ENCODE data around the gene ARHGAP15. TPM values are rescaled to one million over a fixed set of nuclear protein-coding genes. Genes with fewer than 3 reads are reported as not detected.

Gene ARHGAP15
- total RNA-seq, 1 experiment from 2014 or later = not detected

GRCh38 chr2:143375384-143375880 lies 246.2 kb downstream of the ARHGAP15 start:
- H3K9me3 ChIP-seq = no peaks in the 10 kb centered on the region
- H3K4me3 ChIP-seq = no peak overlapping the region
- H3K36me3 ChIP-seq = no peaks in the 10 kb centered on the region
- no peak for DNase-seq
- H3K27me3 ChIP-seq = no peaks in the 10 kb centered on the region; the same call in 1 of the 2 replicates

- H3K9me3 ChIP-seq = no peaks in the 10 kb centered on the region
- no peaks in the 10 kb centered on the region; the same call in 1 of the 2 replicates for H3K27me3 ChIP-seq
- no peaks in the 10 kb centered on the region for H3K36me3 ChIP-seq
- no peak overlapping the region for H3K4me3 ChIP-seq
- no peak for DNase-seq
Measured at GRCh38 chr2:143378996-143379395, 249.8 kb downstream of the ARHGAP15 start.

DNA sequence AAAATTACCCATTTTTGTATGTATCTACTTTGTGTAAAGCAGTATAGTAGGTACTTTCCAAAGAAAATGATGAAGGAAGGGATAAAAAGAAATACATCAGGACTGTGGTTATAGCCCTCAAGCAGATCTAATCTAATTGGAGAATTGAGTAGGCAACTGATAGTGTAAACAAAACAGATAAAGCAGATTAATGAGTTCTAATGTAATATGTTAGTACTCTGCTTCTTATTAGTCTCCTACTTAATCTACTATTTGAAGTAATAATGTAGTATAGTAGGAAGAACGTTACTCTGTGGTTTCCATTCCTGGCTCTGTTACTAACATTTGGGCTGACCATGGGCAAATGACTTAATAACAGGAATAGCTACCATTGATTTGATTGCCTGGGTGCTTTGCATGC lies 250.7 kb downstream of the ARHGAP15 start:
- H3K4me3 ChIP-seq = no peak overlapping the region
- DNase-seq = no peak

GRCh38 chr2:143382573-143382972 lies 253.4 kb downstream of the ARHGAP15 start:
- H3K36me3 ChIP-seq = no peaks in the 10 kb centered on the region
- H3K27me3 ChIP-seq = no peaks in the 10 kb centered on the region; the same call in 1 of the 2 replicates
- no peak overlapping the region for H3K4me3 ChIP-seq
- no peak for DNase-seq
- no peaks in the 10 kb centered on the region for H3K9me3 ChIP-seq

More for the DNA sequence above, 250.7 kb downstream of the ARHGAP15 start:
- H3K36me3 ChIP-seq = no peaks in the 10 kb centered on the region
- H3K9me3 ChIP-seq = no peaks in the 10 kb centered on the region
- no peaks in the 10 kb centered on the region; the same call in 1 of the 2 replicates for H3K27me3 ChIP-seq

- DNase-seq = no peak
- Histone ChIP-seq H3K27me3 (no peaks in the 10 kb centered on the region), H3K9me3 (no peaks in the 10 kb centered on the region), H3K4me3 (no peak overlapping the region), H3K36me3 (no peaks in the 10 kb centered on the region)
Measured at GRCh38 chr2:143383016-143383415, 253.8 kb downstream of the ARHGAP15 start.

DNA sequence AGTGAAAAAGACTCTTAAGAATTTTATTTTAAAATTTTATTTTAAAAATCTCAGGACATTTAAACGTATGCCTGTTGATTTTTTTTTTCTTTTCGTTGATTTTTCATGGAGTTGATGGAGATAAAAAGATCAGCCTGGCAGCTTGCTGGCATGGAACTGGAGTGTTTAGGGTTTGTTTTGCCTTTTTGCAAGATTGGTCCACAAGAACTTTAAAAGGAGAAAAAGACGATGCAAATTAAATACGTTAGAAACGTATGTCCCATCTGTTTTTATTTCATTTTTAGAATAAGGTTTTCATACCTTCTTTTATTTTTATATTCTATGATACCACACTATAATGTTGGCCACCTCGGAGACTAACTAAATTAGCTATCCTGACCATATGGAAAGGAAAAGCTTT lies 254.9 kb downstream of the ARHGAP15 start:
- DNase-seq = no peak
- Histone ChIP-seq H3K4me3 (no peak overlapping the region), H3K27me3 (no peaks in the 10 kb centered on the region), H3K9me3 (no peaks in the 10 kb centered on the region), H3K36me3 (no peaks in the 10 kb centered on the region)

DNA sequence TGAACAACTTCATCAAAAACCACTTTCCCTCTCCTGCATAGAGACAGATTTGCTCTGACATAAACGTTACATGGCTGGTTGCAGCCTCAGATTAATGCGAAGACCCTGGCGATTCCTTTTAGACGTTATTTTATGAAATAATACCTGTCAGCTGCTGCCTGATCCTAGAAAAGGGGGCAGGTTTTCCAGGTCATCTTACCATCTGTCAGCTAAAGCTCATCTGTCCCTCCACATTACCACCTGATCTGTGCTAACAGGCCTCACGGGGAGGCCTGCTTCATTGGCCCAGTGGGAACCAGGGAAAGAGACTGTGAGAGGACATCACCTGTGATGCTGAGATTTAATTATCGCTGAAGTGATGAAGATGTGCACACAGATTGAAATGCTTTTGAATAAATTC lies 261.0 kb downstream of the ARHGAP15 start:
- no peak for DNase-seq
- H3K4me3 ChIP-seq = no peak overlapping the region
- no peaks in the 10 kb centered on the region for H3K27me3 ChIP-seq
- H3K36me3 ChIP-seq = no peaks in the 10 kb centered on the region
- H3K9me3 ChIP-seq = no peaks in the 10 kb centered on the region

- H3K9me3 ChIP-seq = no peaks in the 10 kb centered on the region
- H3K4me3 ChIP-seq = no peak overlapping the region
- H3K27me3 ChIP-seq = no peaks in the 10 kb centered on the region
- DNase-seq = no peak
- no peaks in the 10 kb centered on the region for H3K36me3 ChIP-seq
Measured at GRCh38 chr2:143392358-143392757, 263.1 kb downstream of the ARHGAP15 start.

- no peaks in the 10 kb centered on the region for H3K36me3 ChIP-seq
- H3K4me3 ChIP-seq = no peak overlapping the region
- H3K27me3 ChIP-seq = no peaks in the 10 kb centered on the region
- H3K9me3 ChIP-seq = no peaks in the 10 kb centered on the region
- no peak for DNase-seq
Measured at GRCh38 chr2:143394062-143394461, 264.8 kb downstream of the ARHGAP15 start.

DNA sequence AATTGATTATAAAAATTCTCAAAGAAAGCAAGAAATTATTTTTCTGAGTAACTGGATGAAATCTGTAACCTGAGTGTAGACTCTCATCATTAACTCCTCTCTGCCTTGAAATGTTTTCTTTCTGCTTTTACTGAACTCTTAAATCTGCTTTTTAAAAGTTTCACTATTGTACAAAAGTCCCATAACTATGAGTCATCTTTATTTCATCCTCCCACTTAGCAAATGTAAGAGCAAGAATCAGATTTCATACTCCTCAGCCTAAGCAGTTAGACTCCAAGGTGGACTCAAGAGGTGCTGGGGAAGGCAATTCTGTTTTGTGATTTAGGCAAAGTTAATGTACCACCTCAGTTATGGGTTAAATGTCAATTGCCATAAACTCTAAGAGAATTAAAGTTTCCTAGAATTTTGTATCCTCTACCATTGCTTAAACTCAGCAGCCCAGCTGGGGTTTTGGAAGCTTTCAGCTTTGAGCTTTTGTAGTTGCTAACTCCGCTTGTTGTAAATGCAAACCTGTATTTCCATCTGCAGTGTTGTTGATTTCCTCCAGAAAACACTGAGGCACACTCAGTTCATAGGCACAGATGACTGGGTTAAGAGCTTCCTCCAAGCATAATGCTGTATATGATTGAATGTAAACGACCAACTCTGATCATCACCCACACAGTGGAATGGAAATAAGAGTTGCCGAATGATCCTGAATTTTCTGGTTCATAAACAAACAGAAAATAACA lies 268.8 kb downstream of the ARHGAP15 start:
- Histone ChIP-seq H3K4me3 (no peak overlapping the region), H3K27me3 (no peaks in the 10 kb centered on the region), H3K36me3 (no peaks in the 10 kb centered on the region), H3K9me3 (no peaks in the 10 kb centered on the region)
- DNase-seq = no peak

GRCh38 chr2:143398781-143399180 lies 269.6 kb downstream of the ARHGAP15 start:
- DNase-seq = no peak
- Histone ChIP-seq H3K36me3 (no peaks in the 10 kb centered on the region), H3K4me3 (no peak overlapping the region), H3K9me3 (no peaks in the 10 kb centered on the region), H3K27me3 (no peaks in the 10 kb centered on the region)

- no peak overlapping the region for H3K4me3 ChIP-seq
Measured at GRCh38 chr2:143399631-143400069, 270.4 kb downstream of the ARHGAP15 start.

GRCh38 chr2:143401861-143402260 lies 272.6 kb downstream of the ARHGAP15 start:
- no peak overlapping the region for H3K4me3 ChIP-seq
- H3K36me3 ChIP-seq = no peaks in the 10 kb centered on the region
- no peak for DNase-seq
- H3K9me3 ChIP-seq = no peaks in the 10 kb centered on the region
- H3K27me3 ChIP-seq = no peaks in the 10 kb centered on the region

More at GRCh38 chr2:143399631-143400069, 270.4 kb downstream of the ARHGAP15 start:
- no peak for DNase-seq
- Histone ChIP-seq H3K9me3 (no peaks in the 10 kb centered on the region), H3K27me3 (no peaks in the 10 kb centered on the region), H3K36me3 (no peaks in the 10 kb centered on the region)

DNA sequence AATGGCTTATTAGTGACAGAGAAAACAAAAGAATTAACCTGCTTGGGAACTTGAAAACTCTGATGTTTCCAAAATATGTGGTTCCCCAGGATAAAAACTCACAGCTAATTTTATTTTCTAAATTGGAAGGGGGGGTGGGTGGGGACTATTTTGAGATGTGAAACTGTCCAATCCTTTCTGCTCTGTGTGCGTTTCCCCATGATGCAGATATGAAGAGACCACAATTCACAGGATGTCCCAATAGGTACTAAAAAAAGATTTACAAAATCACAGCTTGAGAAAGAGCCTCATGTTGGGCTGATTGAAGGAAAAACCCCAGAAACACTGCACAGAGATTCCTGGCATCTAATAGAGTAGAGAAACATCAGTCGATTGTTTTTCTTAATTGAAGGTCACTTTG lies 273.2 kb downstream of the ARHGAP15 start:
- no peak for DNase-seq
- Histone ChIP-seq H3K4me3 (no peak overlapping the region), H3K27me3 (no peaks in the 10 kb centered on the region), H3K36me3 (no peaks in the 10 kb centered on the region), H3K9me3 (no peaks in the 10 kb centered on the region)

DNA sequence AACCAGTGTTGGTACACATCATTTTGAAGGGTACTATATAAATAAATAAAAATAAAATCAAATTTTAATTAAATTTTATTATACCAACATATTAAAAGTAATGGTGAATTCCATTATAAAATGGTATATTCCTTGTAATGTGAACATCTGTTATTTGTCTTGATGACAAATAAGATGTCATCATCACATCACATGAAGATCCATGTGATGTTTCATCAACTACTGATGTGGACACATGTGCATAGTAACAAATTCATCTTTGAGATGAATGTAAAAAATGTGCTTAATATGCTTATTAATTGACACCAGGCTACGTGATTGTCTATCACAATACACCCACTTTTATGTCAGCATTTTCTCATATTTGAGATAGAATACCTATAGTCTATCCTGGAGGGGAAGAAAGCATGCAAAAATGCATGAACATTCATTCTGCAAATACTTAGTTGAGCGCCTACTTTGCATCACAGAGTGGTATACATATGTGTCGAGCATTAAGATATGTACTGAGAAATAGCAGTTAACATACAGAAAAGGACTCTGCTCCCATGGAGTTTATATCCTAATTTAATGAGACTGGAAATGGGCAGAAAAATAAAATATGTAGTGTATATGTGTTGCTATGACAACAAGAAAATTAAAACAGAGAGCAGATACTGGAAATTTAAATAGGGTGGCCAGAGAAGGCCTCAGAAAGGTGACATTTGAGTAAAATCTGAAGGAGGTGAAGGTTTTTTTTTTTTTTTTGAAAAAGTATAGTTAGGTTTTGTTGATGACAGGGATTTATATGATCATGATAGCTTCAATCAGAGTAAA lies 281.1 kb downstream of the ARHGAP15 start:
- Histone ChIP-seq H3K36me3 (no peaks in the 10 kb centered on the region), H3K27me3 (no peaks in the 10 kb centered on the region), H3K9me3 (no peaks in the 10 kb centered on the region), H3K4me3 (no peak overlapping the region)
- DNase-seq = no peak

GRCh38 chr2:143415571-143415970 lies 286.4 kb downstream of the ARHGAP15 start:
- no peak overlapping the region for H3K4me3 ChIP-seq
- no peaks in the 10 kb centered on the region for H3K9me3 ChIP-seq
- H3K27me3 ChIP-seq = no peaks in the 10 kb centered on the region
- no peaks in the 10 kb centered on the region for H3K36me3 ChIP-seq
- DNase-seq = no peak

- no peaks in the 10 kb centered on the region for H3K9me3 ChIP-seq
Measured at GRCh38 chr2:143417428-143417827, 288.2 kb downstream of the ARHGAP15 start.

More at GRCh38 chr2:143417428-143417827, 288.2 kb downstream of the ARHGAP15 start:
- DNase-seq = no peak
- H3K27me3 ChIP-seq = no peaks in the 10 kb centered on the region
- no peak overlapping the region for H3K4me3 ChIP-seq
- no peaks in the 10 kb centered on the region for H3K36me3 ChIP-seq
